Caco-2 (cell line): Measurements from ENCODE around the gene DHDDS. TPM values are rescaled to one million over a fixed set of nuclear protein-coding genes. Genes with fewer than 3 reads are reported as not detected.

Source experiments
- BruUV-seq: library from RNA; stranded (reverse); fragments of 400-500 nt; replicated peaks from 2 replicates; lab custom pipeline; 2021; lab: Mats Ljungman, UMichigan
- CTCF ChIA-PET: fragments of 300-600 bp; sonication (Branson Sonifier 250); formaldehyde crosslinking; loops from one replicate; lab custom pipeline; 2022; ENCODE audit warnings: antibody characterized with exemption; lab: Charles Lee
- POLR2A ChIA-PET: fragments of 300-600 bp; sonication (Branson Sonifier 250); formaldehyde crosslinking; loops from one replicate; lab custom pipeline; 2022; ENCODE audit warnings: antibody characterized with exemption; lab: Charles Lee
- DNase-seq, 2 experiments: peaks; one replicate each; pipeline versions ENCODE4 v3.0.0 to v3.0.0-alpha.2; 2020 to 2022
- H3K27me3 ChIP-seq: replicated peaks from 2 replicates; pipeline ENCODE4 v1.6.0; 2011; ENCODE audit warnings: low read length; ENCODE audit not compliant: control insufficient read depth, insufficient read depth
- H3K36me3 ChIP-seq: 2 replicates; pipeline ENCODE4 v1.5.1; 2011; ENCODE audit warnings: low read length; ENCODE audit not compliant: control insufficient read depth, insufficient read depth
- H3K4me1 ChIP-seq: fragments of 250-450 bp; sonication (Bioruptor Pico); 2 replicates; pipeline ENCODE4 v1.5.1; 2020; ENCODE audit warnings: mild to moderate bottlenecking
- H3K4me3 ChIP-seq: 2 replicates; pipeline ENCODE4 v1.5.1; 2011; ENCODE audit warnings: low read depth, mild to moderate bottlenecking, control low read depth, low read length
- H3K9me3 ChIP-seq: fragments of 250-450 bp; sonication (Bioruptor Pico); 2 replicates; pipeline ENCODE4 v1.5.1; 2020; ENCODE audit warnings: mild to moderate bottlenecking, moderate library complexity
- H3K27ac Mint-ChIP-seq: one replicate; pipeline ENCODE4 v1.8.0; 2022; ENCODE audit warnings: mixed read lengths; ENCODE audit not compliant: unreplicated experiment
- H3K27me3 Mint-ChIP-seq: one replicate; pipeline ENCODE4 v1.8.0; 2022; ENCODE audit warnings: mixed read lengths; ENCODE audit not compliant: insufficient read depth, unreplicated experiment
- H3K36me3 Mint-ChIP-seq: one replicate; pipeline ENCODE4 v1.8.0; 2022; ENCODE audit warnings: mild to moderate bottlenecking, mixed read lengths; ENCODE audit not compliant: insufficient read depth, unreplicated experiment
- H3K4me1 Mint-ChIP-seq: one replicate; pipeline ENCODE4 v1.8.0; 2022; ENCODE audit warnings: low read depth, mixed read lengths; ENCODE audit not compliant: unreplicated experiment
- H3K4me3 Mint-ChIP-seq: one replicate; pipeline ENCODE4 v1.8.0; 2022; ENCODE audit warnings: mild to moderate bottlenecking, moderate library complexity, mixed read lengths; ENCODE audit not compliant: unreplicated experiment
- H3K9me3 Mint-ChIP-seq: one replicate; pipeline ENCODE4 v1.8.0; 2022; ENCODE audit warnings: mixed read lengths; ENCODE audit not compliant: unreplicated experiment
- CTCF ChIP-seq, 2 experiments: fragments of 200-600 bp in 1 of 2; IDR thresholded peaks; 1 replicate in 1 of 2; 2 replicates in 1 of 2; pipeline versions ENCODE4 v1.5.1 to v1.8.0; 2011 to 2022; ENCODE audit warnings: antibody characterized with exemption in 1 of 2, control low read depth in 1 of 2, inconsistent platforms in 1 of 2, low read depth in 1 of 2, low read length in 1 of 2, mild to moderate bottlenecking in 1 of 2, moderate library complexity in 1 of 2; ENCODE audit not compliant: insufficient read depth in 1 of 2, severe bottlenecking in 1 of 2, unreplicated experiment in 1 of 2
- intact Hi-C: fragments of 100-400 bp; cut with micrococcal nuclease; formaldehyde crosslinking; loops from one replicate; pipeline ENCODE4 v1.10.0; 2022; ENCODE audit not compliant: unreplicated experiment
- total RNA-seq: library from RNA; stranded (reverse); gene quantifications from 2 replicates; pipeline ENCODE4 v1.2.3, GENCODE V29; 2022

The DHDDS gene
- total RNA-seq, 1 experiment from 2014 or later: 55.6 TPM

GRCh38 chr1:26410706-26411623, 21.2 kb upstream of the DHDDS start, which contains the start of gene LIN28A:
Gene LIN28A, plus strand, starts transcription at chr1:26410817. Its CDS starts 75 bp downstream, at chr1:26410892.
- ChIA-PET POLR2A (no interaction called here), CTCF (no interaction called here)
- BruUV-seq: no TSS peak
- Mint-ChIP-seq H3K27me3 (no peaks in the 10 kb centered on the region), H3K4me3 (no peak within 1 kb of the TSS), H3K9me3 (no peaks in the 10 kb centered on the region), H3K36me3 (no peaks in the 10 kb centered on the region), H3K27ac (no peak within 1 kb of the TSS), H3K4me1 (peaks cover 7% of the 10 kb centered on the region)
- Histone ChIP-seq H3K4me1 (peaks cover 30% of the 10 kb centered on the region), H3K36me3 (no peaks in the 10 kb centered on the region), H3K4me3 (peak within 1 kb of the TSS; percentile 25), H3K9me3 (no peaks in the 10 kb centered on the region), H3K27me3 (no peaks in the 10 kb centered on the region)
- DNase-seq: no peak
- no peak for TF ChIP-seq CTCF (IDR thresholded peaks at IDR 0.05; ENCODE audit: insufficient read depth in 1 of 2, low read depth in 1 of 2, low read length in 1 of 2, severe bottlenecking in 1 of 2, unreplicated experiment in 1 of 2)
- intact Hi-C loops: no loop called here

- Histone ChIP-seq H3K9me3 (no peaks in the 10 kb centered on the region), H3K4me3 (peak overlapping the region; percentile 25), H3K27me3 (no peaks in the 10 kb centered on the region), H3K36me3 (no peaks in the 10 kb centered on the region), H3K4me1 (peaks cover 30% of the 10 kb centered on the region)
- H3K4me1 Mint-ChIP-seq: peaks cover 7% of the 10 kb centered on the region
- no peak overlapping the region for H3K4me3 Mint-ChIP-seq
- peak overlapping the region; percentile 25 for H3K27ac Mint-ChIP-seq
- POLR2A ChIA-PET: no interaction called here
- H3K36me3 Mint-ChIP-seq: no peaks in the 10 kb centered on the region
- TF ChIP-seq CTCF (IDR thresholded peaks at IDR 0.05; ENCODE audit: insufficient read depth in 1 of 2, low read depth in 1 of 2, low read length in 1 of 2, severe bottlenecking in 1 of 2, unreplicated experiment in 1 of 2): no peak
- DNase-seq: no peak
- H3K27me3 Mint-ChIP-seq: no peaks in the 10 kb centered on the region
- CTCF ChIA-PET: no interaction called here
- no TSS peak for BruUV-seq
- intact Hi-C loops: no loop called here
- H3K9me3 Mint-ChIP-seq: no peaks in the 10 kb centered on the region
These were observed 20.5 kb upstream of the DHDDS start for GRCh38 chr1:26411624-26412074.

- Mint-ChIP-seq H3K9me3 (no peaks in the 10 kb centered on the region), H3K36me3 (no peaks in the 10 kb centered on the region), H3K4me3 (peak overlapping the region; percentile 33), H3K27me3 (no peaks in the 10 kb centered on the region), H3K4me1 (peaks cover 7% of the 10 kb centered on the region), H3K27ac (peak overlapping the region; percentile 25)
- ChIA-PET POLR2A (no interaction called here), CTCF (no interaction called here)
- Histone ChIP-seq H3K4me1 (peaks cover 33% of the 10 kb centered on the region), H3K27me3 (no peaks in the 10 kb centered on the region), H3K36me3 (no peaks in the 10 kb centered on the region), H3K9me3 (no peaks in the 10 kb centered on the region), H3K4me3 (0 out of 2 replicates have a peak overlapping the region, but pooled peaks have one; percentile 2)
- intact Hi-C loops: no loop called here
- TF ChIP-seq CTCF (IDR thresholded peaks at IDR 0.05; ENCODE audit: insufficient read depth in 1 of 2, low read depth in 1 of 2, low read length in 1 of 2, severe bottlenecking in 1 of 2, unreplicated experiment in 1 of 2): no peak
- no TSS peak for BruUV-seq
- DNase-seq: peak; percentile 32 to 62
These were observed 19.8 kb upstream of the DHDDS start for GRCh38 chr1:26412180-26412840.
